SW480 (cell line): ENCODE data around the gene SMAD2.

ENCODE experiments used
- DNase-seq: peaks from one replicate; pipeline ENCODE4 v3.0.0-alpha.2; 2016; ENCODE audit warnings: low spot score

SMAD2 gene

GRCh38 chr18:47895565-47896250 lies 34.8 kb downstream of the SMAD2 start:
- DNase-seq: no peak

GRCh38 chr18:47893939-47894699 lies 36.3 kb downstream of the SMAD2 start:
- DNase-seq: no peak

GRCh38 chr18:47893047-47893446 lies 37.4 kb downstream of the SMAD2 start:
- no peak for DNase-seq

GRCh38 chr18:47888156-47888555 lies 42.3 kb downstream of the SMAD2 start:
- no peak for DNase-seq

GRCh38 chr18:47887227-47887626 lies 43.2 kb downstream of the SMAD2 start:
- DNase-seq: no peak

GRCh38 chr18:47883771-47884413 lies 46.6 kb downstream of the SMAD2 start:
- no peak for DNase-seq

- no peak for DNase-seq
Observed at GRCh38 chr18:47882641-47883040, 47.8 kb downstream of the SMAD2 start.

GRCh38 chr18:47881752-47882455 lies 48.6 kb downstream of the SMAD2 start:
- DNase-seq: peak; percentile 29

GRCh38 chr18:47881042-47881441 lies 49.4 kb downstream of the SMAD2 start:
- no peak for DNase-seq

GRCh38 chr18:47877892-47878291 lies 52.6 kb downstream of the SMAD2 start:
- DNase-seq: no peak

GRCh38 chr18:47876813-47877212 lies 53.6 kb downstream of the SMAD2 start:
- DNase-seq: no peak

GRCh38 chr18:47873625-47874024 lies 56.8 kb downstream of the SMAD2 start:
- no peak for DNase-seq

GRCh38 chr18:47872426-47872825 lies 58.0 kb downstream of the SMAD2 start:
- DNase-seq: no peak

GRCh38 chr18:47871288-47871687 lies 59.2 kb downstream of the SMAD2 start:
- DNase-seq: no peak

GRCh38 chr18:47870605-47871004 lies 59.9 kb downstream of the SMAD2 start:
- no peak for DNase-seq

GRCh38 chr18:47868744-47869143 lies 61.7 kb downstream of the SMAD2 start:
- no peak for DNase-seq

GRCh38 chr18:47865183-47865582 lies 65.3 kb downstream of the SMAD2 start:
- no peak for DNase-seq

GRCh38 chr18:47863041-47863440 lies 67.4 kb downstream of the SMAD2 start:
- DNase-seq: no peak

- no peak for DNase-seq
Observed at GRCh38 chr18:47858607-47859006, 71.9 kb downstream of the SMAD2 start.

GRCh38 chr18:47847635-47848034 lies 82.8 kb downstream of the SMAD2 start:
- DNase-seq: no peak

- no peak for DNase-seq
Observed at GRCh38 chr18:47846431-47846830, 84.0 kb downstream of the SMAD2 start.

- DNase-seq: no peak
Observed at GRCh38 chr18:47844828-47845498, 85.5 kb downstream of the SMAD2 start.
